IPS-20b (cell line): Measurements from ENCODE around the gene IRF1.
"Not testable (repeated sequence)": the region's sequence is repeated elsewhere in the genome, so short reads cannot be mapped to it uniquely, and the experiment has no call there.

ENCODE experiments used
- H3K27ac ChIP-seq: one replicate; pipeline ENCODE4 v1.5.1; 2013; ENCODE audit warnings: low read length
- H3K27me3 ChIP-seq: 2 replicates; pipeline ENCODE4 v1.6.1; 2013; ENCODE audit warnings: mild to moderate bottlenecking, low read length, inconsistent platforms; ENCODE audit not compliant: insufficient read depth
- H3K36me3 ChIP-seq: 2 replicates; pipeline ENCODE4 v1.6.1; 2013; ENCODE audit warnings: low read depth, mild to moderate bottlenecking, inconsistent platforms, low read length, moderate library complexity; ENCODE audit not compliant: insufficient read depth
- H3K4me1 ChIP-seq: 2 replicates; pipeline ENCODE4 v1.6.1; 2013; ENCODE audit warnings: mild to moderate bottlenecking, control low read depth, inconsistent platforms, low read length, moderate library complexity; ENCODE audit not compliant: insufficient read depth
- H3K4me3 ChIP-seq: 2 replicates; pipeline ENCODE4 v1.5.1; 2013; ENCODE audit warnings: mild to moderate bottlenecking, low read length, inconsistent platforms
- H3K9ac ChIP-seq: 2 replicates; pipeline ENCODE4 v1.6.1; 2013; ENCODE audit warnings: low read depth, mild to moderate bottlenecking, inconsistent platforms, low read length, moderate library complexity
- H3K9me3 ChIP-seq: 2 replicates; pipeline ENCODE4 v1.6.1; 2013; ENCODE audit warnings: mild to moderate bottlenecking, low read depth, low read length, inconsistent platforms; ENCODE audit not compliant: insufficient read depth

Gene IRF1, protein sequence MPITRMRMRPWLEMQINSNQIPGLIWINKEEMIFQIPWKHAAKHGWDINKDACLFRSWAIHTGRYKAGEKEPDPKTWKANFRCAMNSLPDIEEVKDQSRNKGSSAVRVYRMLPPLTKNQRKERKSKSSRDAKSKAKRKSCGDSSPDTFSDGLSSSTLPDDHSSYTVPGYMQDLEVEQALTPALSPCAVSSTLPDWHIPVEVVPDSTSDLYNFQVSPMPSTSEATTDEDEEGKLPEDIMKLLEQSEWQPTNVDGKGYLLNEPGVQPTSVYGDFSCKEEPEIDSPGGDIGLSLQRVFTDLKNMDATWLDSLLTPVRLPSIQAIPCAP

DNA sequence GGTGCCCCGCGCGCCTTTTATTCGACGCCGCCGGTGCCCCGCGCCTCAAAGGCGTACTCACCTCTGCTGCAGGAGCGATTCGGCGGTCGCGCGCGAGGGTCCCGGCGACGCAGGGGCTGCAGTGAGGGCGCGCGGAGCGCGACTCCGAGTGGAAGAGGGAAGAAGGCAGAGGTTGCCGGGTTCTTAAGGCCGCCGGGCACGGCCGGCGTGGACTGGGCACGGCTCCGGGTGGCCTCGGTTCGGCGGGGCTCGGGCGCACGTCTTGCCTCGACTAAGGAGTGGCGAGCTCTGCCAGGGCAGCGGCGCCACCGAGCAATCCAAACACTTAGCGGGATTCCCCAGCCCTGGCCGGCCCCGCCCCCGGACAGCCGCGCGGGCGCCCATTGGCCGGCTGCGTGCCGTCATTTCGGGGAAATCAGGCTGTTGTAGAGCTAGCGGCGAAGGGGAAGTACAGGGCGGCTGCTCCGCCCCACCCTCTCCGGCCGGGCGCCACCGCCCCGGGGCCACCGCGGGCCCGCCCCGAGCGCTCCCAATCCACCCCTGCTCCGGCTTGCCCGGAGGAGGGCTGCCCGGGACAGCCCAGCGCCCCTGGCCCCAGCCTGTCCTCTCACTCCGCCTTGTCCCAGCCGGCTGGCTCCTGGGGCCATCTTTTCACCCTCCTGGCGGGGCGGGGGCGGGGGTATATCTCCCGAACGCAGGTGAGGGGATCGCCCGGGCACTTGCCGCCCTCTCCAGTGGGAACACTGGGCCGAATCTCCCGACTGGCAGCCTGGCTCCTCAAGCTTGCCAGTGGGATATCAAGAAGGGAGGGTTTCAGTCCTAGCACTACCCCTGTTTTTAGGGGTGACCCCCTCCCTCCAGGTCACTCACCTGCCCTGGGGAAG, at the start of gene IRF1:
Gene IRF1, minus strand, starts transcription at position 290 of the 884 bp plus-strand sequence. CDS start 1,295 bp downstream, outside the sequence.
- Histone ChIP-seq H3K9ac (peak within 1 kb of the TSS; percentile 59; the same call in 1 of the 2 replicates), H3K4me3 (peak within 1 kb of the TSS; percentile 81), H3K4me1 (peaks cover 16% of the 10 kb centered on the region; the same call in 1 of the 2 replicates), H3K36me3 (peaks cover 18% of the 10 kb centered on the region; the same call in 1 of the 2 replicates), H3K27ac (no peak within 1 kb of the TSS), H3K27me3 (peaks cover 56% of the 10 kb centered on the region), H3K9me3 (no peaks in the 10 kb centered on the region)

DNA sequence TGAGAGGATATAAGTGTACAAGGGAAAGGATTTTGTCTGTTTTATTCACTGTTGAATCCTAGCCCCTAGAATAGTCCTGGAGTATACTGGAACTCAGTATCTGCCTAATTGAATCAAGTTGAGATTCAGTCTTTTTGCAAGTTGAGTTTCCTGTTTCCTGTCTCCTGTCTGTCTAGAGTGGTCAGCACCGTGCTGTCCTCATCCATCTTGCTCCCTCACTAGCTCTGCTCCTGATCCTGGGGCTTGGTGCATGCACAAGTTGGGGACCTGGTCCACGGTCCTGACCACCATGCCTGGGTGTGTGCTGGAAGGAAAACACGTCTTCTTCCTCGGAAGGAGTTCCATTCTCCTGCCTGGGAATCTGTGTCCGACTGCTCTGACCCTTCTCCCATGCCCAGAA, 49.6 kb upstream of the IRF1 start:
- Histone ChIP-seq H3K4me3 (no peak overlapping the region), H3K9ac (no peak overlapping the region), H3K27ac (no peak overlapping the region), H3K4me1 (peaks cover 2% of the 10 kb centered on the region; the same call in 1 of the 2 replicates), H3K36me3 (no peaks in the 10 kb centered on the region), H3K9me3 (no peaks in the 10 kb centered on the region), H3K27me3 (peaks cover 5% of the 10 kb centered on the region; the same call in 1 of the 2 replicates)

DNA sequence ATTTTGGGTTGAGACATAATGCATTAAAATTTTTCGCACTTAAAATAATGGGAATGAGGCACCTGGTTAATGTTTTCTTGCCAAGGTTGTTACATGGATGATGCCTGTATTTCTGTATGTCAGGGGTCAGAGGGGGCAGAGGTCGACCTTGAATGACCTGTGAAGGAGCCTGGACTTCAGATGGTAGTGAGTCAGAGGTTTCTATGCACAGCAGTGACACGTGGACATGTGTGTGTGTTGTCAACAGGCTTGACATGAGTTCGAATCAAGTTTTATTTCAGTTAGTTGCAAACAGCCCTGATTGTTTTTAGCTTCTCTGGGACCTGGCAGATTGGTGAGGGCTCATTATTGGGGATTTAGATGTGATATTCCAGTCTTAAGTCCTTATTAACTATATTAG, 49.1 kb upstream of the IRF1 start:
- peaks cover 2% of the 10 kb centered on the region; the same call in 1 of the 2 replicates for H3K4me1 ChIP-seq
- H3K9ac ChIP-seq = no peak overlapping the region
- no peak overlapping the region for H3K4me3 ChIP-seq
- H3K9me3 ChIP-seq = no peaks in the 10 kb centered on the region
- H3K36me3 ChIP-seq = no peaks in the 10 kb centered on the region
- H3K27me3 ChIP-seq = peaks cover 5% of the 10 kb centered on the region; the same call in 1 of the 2 replicates
- no peak overlapping the region for H3K27ac ChIP-seq

DNA sequence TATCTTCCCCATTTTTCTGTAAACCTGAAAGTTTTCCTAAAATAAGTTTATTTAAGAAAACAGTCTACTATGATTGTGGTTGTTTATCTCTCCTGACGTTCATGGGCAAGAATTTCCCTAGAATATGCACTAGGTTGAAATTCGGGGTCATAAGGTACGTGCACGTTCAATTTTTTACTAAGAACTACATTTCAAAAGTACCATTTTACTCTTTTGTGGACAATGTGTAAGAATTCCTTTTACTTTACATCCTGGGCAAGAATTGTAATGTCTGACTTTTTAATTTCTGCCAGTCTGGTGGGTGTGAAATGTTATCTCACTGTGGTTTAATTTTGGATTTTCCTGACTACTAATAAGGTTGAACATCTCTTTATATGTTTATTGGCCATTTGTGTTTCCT, 40.4 kb upstream of the IRF1 start:
- H3K27ac ChIP-seq = no peak overlapping the region
- no peaks in the 10 kb centered on the region; the same call in 1 of the 2 replicates for H3K27me3 ChIP-seq
- H3K4me1 ChIP-seq = no peaks in the 10 kb centered on the region
- no peak overlapping the region for H3K9ac ChIP-seq
- no peak overlapping the region for H3K4me3 ChIP-seq
- H3K36me3 ChIP-seq = no peaks in the 10 kb centered on the region
- H3K9me3 ChIP-seq = no peaks in the 10 kb centered on the region

DNA sequence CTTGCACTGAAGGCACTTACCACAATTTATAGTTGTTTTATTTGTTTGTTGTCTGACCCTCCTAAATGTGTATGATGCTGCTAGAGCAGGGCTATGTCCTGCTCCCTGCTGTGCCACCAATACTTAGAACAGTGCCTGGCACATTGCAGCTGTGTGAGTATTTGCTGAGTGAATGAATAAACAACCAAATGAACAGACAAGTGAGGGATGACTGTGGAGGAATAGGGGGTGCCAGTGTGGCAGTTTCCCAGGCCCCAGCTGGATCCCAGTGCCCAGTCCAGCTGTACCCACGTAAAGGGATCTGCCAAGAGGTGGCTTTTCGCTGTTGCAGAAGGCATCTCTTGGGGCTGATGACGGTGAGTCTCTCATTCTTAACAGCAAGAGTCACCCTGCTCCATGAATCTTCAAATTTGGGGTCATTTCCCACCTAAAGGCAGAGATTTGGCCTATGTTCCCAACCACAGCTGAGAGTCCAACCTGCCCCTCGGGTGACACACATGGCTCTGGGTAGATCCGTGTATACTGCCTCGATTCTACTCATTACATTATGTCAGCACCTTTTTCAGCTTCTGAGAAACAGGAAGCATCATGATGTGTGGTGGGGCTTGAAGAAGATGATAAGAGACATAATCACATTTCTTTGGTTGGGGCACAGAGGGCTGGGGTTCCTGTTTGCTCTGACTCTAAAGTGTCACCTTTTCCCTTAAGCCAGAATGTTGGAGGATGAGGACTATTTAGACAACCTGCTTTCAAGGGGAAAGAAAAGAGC, 38.5 kb upstream of the IRF1 start:
- no peaks in the 10 kb centered on the region for H3K36me3 ChIP-seq
- H3K4me3 ChIP-seq = no peak overlapping the region
- H3K27ac ChIP-seq = no peak overlapping the region
- H3K9me3 ChIP-seq = no peaks in the 10 kb centered on the region
- H3K9ac ChIP-seq = no peak overlapping the region
- H3K4me1 ChIP-seq = no peaks in the 10 kb centered on the region
- H3K27me3 ChIP-seq = no peaks in the 10 kb centered on the region; the same call in 1 of the 2 replicates

DNA sequence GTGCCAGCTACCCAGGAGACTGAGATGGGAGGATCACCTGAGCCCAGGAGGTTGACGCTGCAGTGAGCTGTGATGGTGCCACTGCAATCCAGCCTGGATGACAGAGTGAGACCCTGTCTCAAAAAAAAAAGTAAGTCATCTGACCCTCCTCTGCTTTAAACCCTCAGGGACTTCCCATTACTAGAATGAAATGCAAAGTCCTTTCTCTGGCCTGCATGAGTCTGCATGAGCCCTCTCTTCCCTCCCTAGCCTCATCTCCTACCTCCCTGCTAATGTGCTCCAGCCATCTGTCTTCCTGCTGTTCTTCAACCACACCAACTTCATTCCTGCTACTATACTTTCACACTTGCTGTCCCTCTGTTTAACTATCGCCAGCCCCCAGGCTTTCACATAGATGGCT, 37.4 kb upstream of the IRF1 start:
- H3K27ac ChIP-seq = no peak overlapping the region
- no peaks in the 10 kb centered on the region; the same call in 1 of the 2 replicates for H3K27me3 ChIP-seq
- no peaks in the 10 kb centered on the region for H3K9me3 ChIP-seq
- H3K4me3 ChIP-seq = no peak overlapping the region
- H3K9ac ChIP-seq = no peak overlapping the region
- no peaks in the 10 kb centered on the region for H3K36me3 ChIP-seq
- H3K4me1 ChIP-seq = no peaks in the 10 kb centered on the region

DNA sequence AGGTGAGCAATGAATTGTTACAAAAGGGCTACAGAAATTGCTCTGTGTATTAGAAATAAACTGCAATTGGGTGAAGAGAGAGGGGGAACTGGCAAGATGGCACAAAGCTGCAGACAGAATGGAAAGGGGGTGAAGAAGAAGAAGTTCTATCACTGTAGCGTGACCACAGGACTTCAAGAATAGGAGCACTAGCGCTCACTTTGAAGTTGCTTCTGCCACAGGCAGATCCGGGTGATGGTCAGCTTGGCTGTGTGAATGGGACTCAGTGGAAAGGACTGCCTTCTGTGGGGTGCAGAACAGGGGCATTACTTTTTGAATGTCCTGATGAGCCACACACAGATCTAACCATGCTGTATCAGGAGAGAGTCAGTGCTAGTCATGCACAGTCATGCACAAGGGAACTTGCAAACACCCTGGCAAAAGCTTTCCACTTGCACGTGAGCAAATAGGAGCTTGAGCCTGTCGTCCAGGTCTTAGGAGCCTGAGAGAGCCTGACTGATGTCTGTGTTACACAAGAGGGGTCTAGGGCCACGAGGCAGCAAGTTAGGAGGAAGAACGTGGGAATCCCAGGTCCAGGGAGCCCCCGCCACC, 36.5 kb upstream of the IRF1 start:
- Histone ChIP-seq H3K36me3 (no peaks in the 10 kb centered on the region), H3K4me1 (no peaks in the 10 kb centered on the region), H3K4me3 (no peak overlapping the region), H3K27me3 (no peaks in the 10 kb centered on the region; the same call in 1 of the 2 replicates), H3K27ac (no peak overlapping the region), H3K9ac (no peak overlapping the region), H3K9me3 (no peaks in the 10 kb centered on the region)

DNA sequence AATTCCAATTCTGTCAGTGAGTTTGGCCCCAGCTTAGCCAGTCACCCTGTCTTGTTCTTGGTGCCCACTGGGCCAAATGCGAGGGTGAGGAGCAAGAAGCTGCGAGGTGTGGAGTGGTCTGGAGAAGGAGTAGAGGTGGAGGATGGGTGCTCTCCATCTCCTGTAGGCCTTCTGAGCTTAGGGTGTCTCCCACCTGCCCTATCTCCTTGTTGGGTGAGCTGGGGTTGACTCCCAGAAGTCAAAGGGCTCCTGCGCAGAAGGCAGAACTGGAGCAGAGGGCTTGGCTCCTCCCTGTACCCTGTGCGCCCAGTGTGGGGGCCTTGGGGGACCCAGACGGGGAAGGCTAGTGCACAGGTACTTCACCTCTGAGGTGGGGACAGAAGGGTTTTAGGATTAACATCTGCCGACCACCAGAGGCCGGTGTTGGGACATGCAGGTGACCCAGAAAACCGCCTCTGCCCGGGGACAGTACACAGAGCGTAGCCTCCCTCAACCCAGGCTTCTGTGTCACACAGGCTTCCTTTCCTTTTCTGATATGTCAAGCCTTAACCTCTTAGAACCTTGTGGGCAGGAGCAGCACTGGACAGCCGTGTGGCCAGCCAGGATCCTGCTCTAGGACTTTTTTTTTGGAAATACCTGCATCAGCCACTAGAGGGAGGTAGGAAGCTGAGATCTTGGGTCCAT, 35.9 kb upstream of the IRF1 start:
- Histone ChIP-seq H3K27ac (no peak overlapping the region), H3K9ac (no peak overlapping the region), H3K27me3 (no peaks in the 10 kb centered on the region; the same call in 1 of the 2 replicates), H3K4me3 (peak overlapping the region; percentile 55; the same call in 1 of the 2 replicates), H3K4me1 (no peaks in the 10 kb centered on the region), H3K9me3 (no peaks in the 10 kb centered on the region), H3K36me3 (no peaks in the 10 kb centered on the region)

DNA sequence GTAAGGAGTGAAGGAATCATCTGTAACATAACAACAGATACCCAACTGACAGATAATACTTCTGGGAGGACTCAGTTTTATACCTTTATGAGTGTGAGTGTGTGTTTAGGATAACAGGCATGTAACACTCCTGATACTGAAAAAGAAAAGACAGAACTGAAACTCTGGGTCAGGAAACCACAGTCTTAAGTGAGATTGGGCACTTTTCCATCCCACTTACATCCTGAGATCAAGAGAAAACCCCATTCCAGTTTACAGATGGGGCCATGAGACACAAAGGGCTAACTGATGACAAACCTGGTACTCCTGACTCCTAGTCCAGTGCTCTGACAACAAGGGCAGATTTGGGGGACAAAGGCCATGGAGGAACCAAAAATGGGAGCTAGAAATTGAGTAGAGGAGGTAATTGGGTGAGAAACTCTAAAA, 34.7 kb upstream of the IRF1 start:
- H3K4me3 ChIP-seq = no peak overlapping the region
- H3K9me3 ChIP-seq = no peaks in the 10 kb centered on the region
- H3K36me3 ChIP-seq = no peaks in the 10 kb centered on the region
- H3K27ac ChIP-seq = no peak overlapping the region
- no peak overlapping the region for H3K9ac ChIP-seq
- no peaks in the 10 kb centered on the region for H3K27me3 ChIP-seq
- H3K4me1 ChIP-seq = no peaks in the 10 kb centered on the region

DNA sequence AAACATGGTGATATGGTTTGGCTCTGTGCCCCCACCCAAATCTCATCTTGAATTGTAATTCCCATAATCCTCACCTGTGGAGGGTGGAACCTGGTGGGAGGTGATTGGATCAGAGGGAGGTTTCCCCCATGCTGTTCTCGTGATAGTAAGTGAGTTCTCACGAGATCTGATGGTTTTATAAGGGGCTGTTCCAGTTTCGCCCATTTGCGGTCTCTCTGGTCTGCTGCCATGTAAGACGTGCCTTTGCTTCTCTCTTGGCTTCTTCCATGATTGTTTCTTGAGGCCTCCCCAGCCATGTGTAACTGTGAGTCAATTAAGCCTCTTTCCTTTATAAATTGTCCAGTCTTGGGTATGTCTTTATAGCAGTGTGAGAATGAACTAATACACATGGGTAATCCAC, 34.3 kb upstream of the IRF1 start:
- not testable (repeated sequence) for H3K4me1 ChIP-seq, H3K9ac ChIP-seq, H3K9me3 ChIP-seq, H3K36me3 ChIP-seq, H3K27ac ChIP-seq, H3K27me3 ChIP-seq, H3K4me3 ChIP-seq
